ENCODE measurements around the gene FILIP1L.

FILIP1L gene

GRCh38 chr3:99947356-99947755 is 166.9 kb downstream of the FILIP1L start:
- no peak overlapping the region for H3K27ac ChIP-seq
- in situ Hi-C loops (cut with HindIII; ENCODE audit: low pct_ligation_motif_present, low sequenced_read_pairs), result no loop called here
- DNase-seq, result no peak
- H3K27me3 ChIP-seq (replicated peaks), result no peaks in the 10 kb centered on the region
- no peak overlapping the region for H3K4me3 ChIP-seq (ENCODE audit: low read depth, low read length)
- H3K36me3 ChIP-seq (replicated peaks), result no peaks in the 10 kb centered on the region
- TF ChIP-seq, protein P1, sequence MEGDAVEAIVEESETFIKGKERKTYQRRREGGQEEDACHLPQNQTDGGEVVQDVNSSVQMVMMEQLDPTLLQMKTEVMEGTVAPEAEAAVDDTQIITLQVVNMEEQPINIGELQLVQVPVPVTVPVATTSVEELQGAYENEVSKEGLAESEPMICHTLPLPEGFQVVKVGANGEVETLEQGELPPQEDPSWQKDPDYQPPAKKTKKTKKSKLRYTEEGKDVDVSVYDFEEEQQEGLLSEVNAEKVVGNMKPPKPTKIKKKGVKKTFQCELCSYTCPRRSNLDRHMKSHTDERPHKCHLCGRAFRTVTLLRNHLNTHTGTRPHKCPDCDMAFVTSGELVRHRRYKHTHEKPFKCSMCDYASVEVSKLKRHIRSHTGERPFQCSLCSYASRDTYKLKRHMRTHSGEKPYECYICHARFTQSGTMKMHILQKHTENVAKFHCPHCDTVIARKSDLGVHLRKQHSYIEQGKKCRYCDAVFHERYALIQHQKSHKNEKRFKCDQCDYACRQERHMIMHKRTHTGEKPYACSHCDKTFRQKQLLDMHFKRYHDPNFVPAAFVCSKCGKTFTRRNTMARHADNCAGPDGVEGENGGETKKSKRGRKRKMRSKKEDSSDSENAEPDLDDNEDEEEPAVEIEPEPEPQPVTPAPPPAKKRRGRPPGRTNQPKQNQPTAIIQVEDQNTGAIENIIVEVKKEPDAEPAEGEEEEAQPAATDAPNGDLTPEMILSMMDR (IDR thresholded peaks at IDR 0.05; ENCODE audit: low read depth, low read length, missing control alignments), result no peak

- Histone ChIP-seq H3K4me3 (ENCODE audit: low read depth, low read length) (no peak overlapping the region), H3K27me3 (replicated peaks) (no peaks in the 10 kb centered on the region), H3K36me3 (replicated peaks) (no peaks in the 10 kb centered on the region), H3K27ac (no peak overlapping the region)
- DNase-seq, result no peak
- in situ Hi-C loops (cut with HindIII; ENCODE audit: low pct_ligation_motif_present, low sequenced_read_pairs), result no loop called here
- TF ChIP-seq, protein P1 (IDR thresholded peaks at IDR 0.05; ENCODE audit: low read depth, low read length, missing control alignments), result no peak
Measured at GRCh38 chr3:99945328-99945995, 168.8 kb downstream of the FILIP1L start.

DNA sequence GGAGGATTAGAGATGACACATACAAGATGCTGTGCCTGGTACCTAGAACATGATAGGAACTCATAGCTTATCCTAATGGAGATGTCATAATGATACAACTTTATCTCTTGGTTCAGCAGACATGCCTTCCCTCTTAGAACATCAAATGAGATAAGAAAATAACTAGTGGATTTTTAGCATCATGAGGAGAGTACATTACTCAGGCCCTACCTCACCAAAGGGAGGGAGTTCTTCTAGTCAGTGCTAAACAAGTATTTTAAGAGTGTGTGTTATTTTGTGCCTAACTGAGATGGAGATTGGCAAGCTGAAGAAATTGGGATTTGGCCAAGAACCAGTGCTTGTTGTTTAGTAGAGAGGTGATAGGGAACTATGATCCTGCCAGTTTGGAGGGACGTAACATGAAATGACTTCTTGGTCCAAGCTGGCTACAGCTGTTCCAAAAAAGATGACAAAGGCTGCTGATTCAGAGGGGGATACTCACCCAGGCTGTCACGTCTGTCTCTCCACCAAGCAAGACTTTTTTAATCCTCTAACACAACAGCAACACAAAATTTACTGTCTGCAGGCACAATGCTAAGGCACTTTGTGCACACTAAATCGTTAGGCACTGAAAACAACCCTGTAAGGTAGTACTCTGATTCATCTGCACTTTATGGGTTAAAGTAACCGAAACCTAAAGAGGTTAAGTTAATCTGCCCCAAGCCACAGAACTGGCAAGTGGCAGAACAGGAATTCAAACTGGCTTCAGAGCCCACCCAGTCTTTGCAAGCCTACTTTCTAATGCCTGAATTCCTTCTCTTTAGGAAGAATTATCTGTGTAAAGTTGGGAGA is 170.2 kb downstream of the FILIP1L start:
- DNase-seq, result no peak
- no peak overlapping the region for H3K27ac ChIP-seq
- TF ChIP-seq, protein P1 (IDR thresholded peaks at IDR 0.05; ENCODE audit: low read depth, low read length, missing control alignments), result no peak
- no peak overlapping the region for H3K4me3 ChIP-seq (ENCODE audit: low read depth, low read length)
- in situ Hi-C loops (cut with HindIII; ENCODE audit: low pct_ligation_motif_present, low sequenced_read_pairs), result no loop called here
- no peaks in the 10 kb centered on the region for H3K27me3 ChIP-seq (replicated peaks)
- H3K36me3 ChIP-seq (replicated peaks), result no peaks in the 10 kb centered on the region

- TF ChIP-seq, protein P1 (IDR thresholded peaks at IDR 0.05; ENCODE audit: low read depth, low read length, missing control alignments), result no peak
- in situ Hi-C loops (cut with HindIII; ENCODE audit: low pct_ligation_motif_present, low sequenced_read_pairs), result no loop called here
Measured at GRCh38 chr3:99941211-99941610, 173.1 kb downstream of the FILIP1L start.

GRCh38 chr3:99940350-99940749 is 174.0 kb downstream of the FILIP1L start:
- no peaks in the 10 kb centered on the region for H3K27me3 ChIP-seq (replicated peaks)
- TF ChIP-seq, protein P1 (IDR thresholded peaks at IDR 0.05; ENCODE audit: low read depth, low read length, missing control alignments), result no peak
- DNase-seq, result no peak
- no peaks in the 10 kb centered on the region for H3K36me3 ChIP-seq (replicated peaks)
- H3K4me3 ChIP-seq (ENCODE audit: low read depth, low read length), result no peak overlapping the region
- no peak overlapping the region for H3K27ac ChIP-seq
- in situ Hi-C loops (cut with HindIII; ENCODE audit: low pct_ligation_motif_present, low sequenced_read_pairs), result no loop called here

More at GRCh38 chr3:99941211-99941610, 173.1 kb downstream of the FILIP1L start:
- Histone ChIP-seq H3K4me3 (ENCODE audit: low read depth, low read length) (no peak overlapping the region), H3K27ac (no peak overlapping the region), H3K27me3 (replicated peaks) (no peaks in the 10 kb centered on the region), H3K36me3 (replicated peaks) (no peaks in the 10 kb centered on the region)
- DNase-seq, result no peak
